WTC11 (cell line): ENCODE measurements around the gene KCTD21.

Source experiments
- ESRRA ChIP-seq: sonication (generic); formaldehyde crosslinking; IDR thresholded peaks from 2 replicates; pipeline ENCODE4 v1.8.1; 2022; ENCODE audit warnings: mild to moderate bottlenecking, missing genetic modification reagents, borderline replicate concordance
- FOXK1 ChIP-seq: sonication (generic); formaldehyde crosslinking; IDR thresholded peaks from 2 replicates; pipeline ENCODE4 v1.8.0; 2022; ENCODE audit warnings: mild to moderate bottlenecking, moderate library complexity, missing genetic modification reagents
- NFYB ChIP-seq: sonication (generic); formaldehyde crosslinking; conservative IDR thresholded peaks from 2 replicates; pipeline ENCODE4 v1.8.0; 2022; ENCODE audit warnings: low read depth, missing genetic modification reagents
- SMAD4 ChIP-seq: sonication (generic); formaldehyde crosslinking; IDR thresholded peaks from 2 replicates; pipeline ENCODE4 v1.8.0; 2022; ENCODE audit warnings: mild to moderate bottlenecking, missing genetic modification reagents
- TP53 ChIP-seq: sonication (generic); formaldehyde crosslinking; IDR thresholded peaks from 2 replicates; pipeline ENCODE4 v1.8.1; 2023; ENCODE audit warnings: mild to moderate bottlenecking, missing genetic modification reagents
- TF ChIP-seq, protein P1 (sequence below): fragments of 200-600 bp; IDR thresholded peaks from 2 replicates; pipeline ENCODE4 v1.8.0; 2022; ENCODE audit warnings: antibody characterized with exemption

DNA sequence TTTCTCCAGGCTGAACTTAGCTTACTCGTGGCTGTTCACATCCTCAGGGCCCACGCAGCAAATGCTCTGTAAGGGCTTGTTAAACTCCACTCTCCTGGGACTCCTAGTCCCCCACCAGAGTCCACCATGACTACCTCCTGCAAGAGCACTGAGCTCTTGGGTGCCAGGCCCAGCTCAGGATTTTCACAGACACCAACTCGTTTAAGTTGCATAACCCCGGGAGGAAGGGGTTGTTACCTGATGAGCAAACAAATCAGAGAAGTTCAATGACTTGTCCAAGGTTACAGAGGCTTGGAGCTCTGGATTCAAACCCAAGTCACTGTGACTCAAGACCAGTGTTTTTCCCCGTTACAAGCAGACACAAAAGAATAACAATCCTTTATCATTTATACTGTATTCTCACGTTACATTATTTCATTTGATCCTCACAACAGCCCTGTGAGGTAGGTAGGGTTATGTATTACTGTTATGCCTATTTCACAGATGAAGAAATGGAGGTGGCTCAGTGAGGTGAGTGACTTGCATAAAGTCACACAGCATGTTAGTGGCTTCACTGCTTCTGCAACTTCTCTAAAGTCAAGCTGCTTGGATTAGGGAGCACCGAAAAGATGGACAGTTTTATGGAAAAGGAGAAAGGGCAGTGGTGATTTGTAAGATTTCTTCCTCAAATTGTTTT, 17.4 kb downstream of the KCTD21 start:
- TF ChIP-seq SMAD4 (CRISPR knock-in tag) (no peak), FOXK1 (CRISPR knock-in tag) (no peak), TP53 (CRISPR knock-in tag) (no peak), NFYB (CRISPR knock-in tag) (no peak), ESRRA (no peak)
- TF ChIP-seq, protein P1, sequence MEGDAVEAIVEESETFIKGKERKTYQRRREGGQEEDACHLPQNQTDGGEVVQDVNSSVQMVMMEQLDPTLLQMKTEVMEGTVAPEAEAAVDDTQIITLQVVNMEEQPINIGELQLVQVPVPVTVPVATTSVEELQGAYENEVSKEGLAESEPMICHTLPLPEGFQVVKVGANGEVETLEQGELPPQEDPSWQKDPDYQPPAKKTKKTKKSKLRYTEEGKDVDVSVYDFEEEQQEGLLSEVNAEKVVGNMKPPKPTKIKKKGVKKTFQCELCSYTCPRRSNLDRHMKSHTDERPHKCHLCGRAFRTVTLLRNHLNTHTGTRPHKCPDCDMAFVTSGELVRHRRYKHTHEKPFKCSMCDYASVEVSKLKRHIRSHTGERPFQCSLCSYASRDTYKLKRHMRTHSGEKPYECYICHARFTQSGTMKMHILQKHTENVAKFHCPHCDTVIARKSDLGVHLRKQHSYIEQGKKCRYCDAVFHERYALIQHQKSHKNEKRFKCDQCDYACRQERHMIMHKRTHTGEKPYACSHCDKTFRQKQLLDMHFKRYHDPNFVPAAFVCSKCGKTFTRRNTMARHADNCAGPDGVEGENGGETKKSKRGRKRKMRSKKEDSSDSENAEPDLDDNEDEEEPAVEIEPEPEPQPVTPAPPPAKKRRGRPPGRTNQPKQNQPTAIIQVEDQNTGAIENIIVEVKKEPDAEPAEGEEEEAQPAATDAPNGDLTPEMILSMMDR = no peak
